H9 (cell line): ENCODE results near the gene ABCA4. TPM values are rescaled to one million over a fixed set of nuclear protein-coding genes. Genes with fewer than 3 reads are reported as not detected.

Source experiments
- DNase-seq: peaks from one replicate; pipeline ENCODE4 v3.0.0-alpha.2; 2017
- H2AFZ ChIP-seq: one replicate; pipeline ENCODE4 v1.6.1; 2013; ENCODE audit warnings: mild to moderate bottlenecking, low read length, control low read depth, moderate library complexity
- H2AK5ac ChIP-seq: 2 replicates; pipeline ENCODE4 v1.6.1; 2013; ENCODE audit warnings: low read length, control low read depth, mixed read lengths; ENCODE audit not compliant: insufficient read length
- H2BK120ac ChIP-seq: one replicate; pipeline ENCODE4 v1.6.1; 2013; ENCODE audit warnings: low read depth, mild to moderate bottlenecking, low read length, control low read depth, inconsistent platforms; ENCODE audit not compliant: poor library complexity, severe bottlenecking
- H2BK12ac ChIP-seq: 2 replicates; pipeline ENCODE4 v1.6.1; 2013; ENCODE audit warnings: low read length, control low read depth, mixed read lengths, low read depth; ENCODE audit not compliant: insufficient read length
- H2BK15ac ChIP-seq: 2 replicates; pipeline ENCODE4 v1.6.1; 2013; ENCODE audit warnings: low read depth, low read length, control low read depth
- H2BK20ac ChIP-seq: one replicate; pipeline ENCODE4 v1.6.1; 2013; ENCODE audit warnings: low read depth, mild to moderate bottlenecking, low read length, control low read depth, inconsistent platforms; ENCODE audit not compliant: poor library complexity, severe bottlenecking
- H2BK5ac ChIP-seq: 2 replicates; pipeline ENCODE4 v1.6.1; 2013; ENCODE audit warnings: low read length, control low read depth, mixed read lengths; ENCODE audit not compliant: insufficient read length
- H3K14ac ChIP-seq: 2 replicates; pipeline ENCODE4 v1.6.1; 2013; ENCODE audit warnings: low read length, control low read depth; ENCODE audit not compliant: insufficient read depth
- H3K18ac ChIP-seq: 2 replicates; pipeline ENCODE4 v1.6.1; 2013; ENCODE audit warnings: low read depth, mild to moderate bottlenecking, mixed read lengths, low read length, control low read depth; ENCODE audit not compliant: insufficient read length
- H3K23ac ChIP-seq: 2 replicates; pipeline ENCODE4 v1.6.1; 2013; ENCODE audit warnings: low read length, control low read depth, mixed read lengths, low read depth; ENCODE audit not compliant: insufficient read length
- H3K23me2 ChIP-seq: 2 replicates; pipeline ENCODE4 v1.6.1; 2013; ENCODE audit warnings: low read depth, mild to moderate bottlenecking, mixed read lengths, low read length, control low read depth; ENCODE audit not compliant: insufficient read length, poor library complexity, severe bottlenecking
- H3K27ac ChIP-seq: 2 replicates; pipeline ENCODE4 v1.5.1; 2013; ENCODE audit warnings: low read length, control low read depth, mixed read lengths, low read depth; ENCODE audit not compliant: insufficient read length
- H3K27me3 ChIP-seq: 2 replicates; pipeline ENCODE4 v1.6.1; 2013; ENCODE audit warnings: low read length, control low read depth, inconsistent platforms; ENCODE audit not compliant: insufficient read depth
- H3K4ac ChIP-seq: 2 replicates; pipeline ENCODE4 v1.6.1; 2013; ENCODE audit warnings: low read depth, mild to moderate bottlenecking, control low read depth, inconsistent platforms, low read length, moderate library complexity
- H3K4me1 ChIP-seq: 2 replicates; pipeline ENCODE4 v1.6.1; 2013; ENCODE audit warnings: low read length, control low read depth, inconsistent platforms; ENCODE audit not compliant: insufficient read depth
- H3K4me2 ChIP-seq: 2 replicates; pipeline ENCODE4 v1.6.1; 2013; ENCODE audit warnings: low read length, control low read depth, mixed read lengths; ENCODE audit not compliant: insufficient read length, insufficient read depth
- H3K56ac ChIP-seq: 2 replicates; pipeline ENCODE4 v1.6.1; 2013; ENCODE audit warnings: low read depth, mild to moderate bottlenecking, mixed read lengths, low read length, control low read depth; ENCODE audit not compliant: insufficient read length
- H3K79me1 ChIP-seq: 2 replicates; pipeline ENCODE4 v1.6.1; 2013; ENCODE audit warnings: low read depth, mild to moderate bottlenecking, moderate library complexity, low read length, control low read depth, inconsistent platforms; ENCODE audit not compliant: insufficient read depth, poor library complexity, severe bottlenecking
- H3K79me2 ChIP-seq: 2 replicates; pipeline ENCODE4 v1.6.1; 2013; ENCODE audit warnings: low read length, control low read depth, inconsistent platforms; ENCODE audit not compliant: insufficient read depth
- H3K9ac ChIP-seq: 2 replicates; pipeline ENCODE4 v1.6.1; 2013; ENCODE audit warnings: low read length, control low read depth, mixed read lengths; ENCODE audit not compliant: insufficient read length; ENCODE audit errors: extremely low read depth
- H3K9me3 ChIP-seq: one replicate; pipeline ENCODE4 v1.6.1; 2013; ENCODE audit warnings: low read depth, low read length, inconsistent platforms; ENCODE audit not compliant: control insufficient read depth
- H3T11ph ChIP-seq: one replicate; pipeline ENCODE4 v1.6.1; 2013; ENCODE audit warnings: mild to moderate bottlenecking, low read length, control low read depth, inconsistent platforms
- H4K20me1 ChIP-seq: one replicate; pipeline ENCODE4 v1.6.1; 2013; ENCODE audit not compliant: control insufficient read depth, insufficient read length, insufficient read depth
- H4K5ac ChIP-seq: 2 replicates; pipeline ENCODE4 v1.6.1; 2013; ENCODE audit warnings: low read depth, mild to moderate bottlenecking, mixed read lengths, low read length, control low read depth; ENCODE audit not compliant: insufficient read length
- H4K8ac ChIP-seq: replicated peaks from 2 replicates; pipeline ENCODE4 v1.6.1; 2013; ENCODE audit warnings: low read length, control low read depth, mixed read lengths, low read depth; ENCODE audit not compliant: insufficient read length
- H4K91ac ChIP-seq: 2 replicates; pipeline ENCODE4 v1.6.1; 2013; ENCODE audit warnings: low read depth, mild to moderate bottlenecking, moderate library complexity, mixed read lengths, low read length, control low read depth; ENCODE audit not compliant: insufficient read length
- H3K27ac Mint-ChIP-seq, 3 experiments: 2 replicates in 2 of 3; 3 replicates in 1 of 3; pipeline ENCODE4 v1.8.0; 2020 to 2021; ENCODE audit warnings: mixed read lengths in 3 of 3, mild to moderate bottlenecking in 1 of 3, moderate library complexity in 1 of 3
- H3K27me3 Mint-ChIP-seq: 2 replicates; pipeline ENCODE4 v1.8.0; 2021; ENCODE audit warnings: low read depth, mild to moderate bottlenecking, moderate library complexity, mixed read lengths
- H3K36me3 Mint-ChIP-seq, 3 experiments: 2 replicates in 2 of 3; 3 replicates in 1 of 3; pipeline ENCODE4 v1.8.0; 2020 to 2021; ENCODE audit warnings: low read depth in 3 of 3, mixed read lengths in 3 of 3; ENCODE audit not compliant: insufficient read depth in 1 of 3
- H3K4me1 Mint-ChIP-seq, 2 experiments: 2 replicates each; pipeline ENCODE4 v1.8.0; 2020; ENCODE audit warnings: mixed read lengths in 2 of 2
- H3K4me3 Mint-ChIP-seq, 2 experiments: 2 replicates in 1 of 2; 3 replicates in 1 of 2; pipeline ENCODE4 v1.8.0; 2020 to 2021; ENCODE audit warnings: mild to moderate bottlenecking in 2 of 2, mixed read lengths in 2 of 2, moderate library complexity in 1 of 2
- H3K9me3 Mint-ChIP-seq, 2 experiments: 2 replicates in 1 of 2; 3 replicates in 1 of 2; pipeline ENCODE4 v1.8.0; 2020; ENCODE audit warnings: mild to moderate bottlenecking in 2 of 2, mixed read lengths in 2 of 2, moderate library complexity in 1 of 2
- WGBS: extraction: QIAGEN DNeasy Blood & Tissue Kit; methylation state at CpG from one replicate; pipeline ENCODE4 v1.1.7; 2013; ENCODE audit warnings: missing lambda C conversion rate, low lambda C conversion rate, mixed read lengths; ENCODE audit not compliant: insufficient read length; ENCODE audit errors: extremely low coverage; 5-methylcytosine and 5-hydroxymethylcytosine counted together
- total RNA-seq: library from RNA; stranded (reverse); gene quantifications from 2 replicates; pipeline ENCODE4 v1.2.1, GENCODE V29; 2021
- TF ChIP-seq, protein P1 (sequence below): fragments of 200-600 bp; sonication (generic); conservative IDR thresholded peaks from 3 replicates; pipeline ENCODE4 v1.8.0; 2021; ENCODE audit warnings: antibody characterized with exemption, mild to moderate bottlenecking

ABCA4 gene
- total RNA-seq, 1 experiment from 2014 or later, result not detected

GRCh38 chr1:93992954-93993353 lies 128.0 kb downstream of the ABCA4 start:
- Histone ChIP-seq H4K5ac (no peak overlapping the region), H3K9ac (no peak overlapping the region), H3K27ac (no peak overlapping the region), H3K79me1 (no peaks in the 10 kb centered on the region), H4K8ac (no peak overlapping the region), H2BK5ac (no peak overlapping the region), H4K91ac (no peak overlapping the region), H3K4me1 (no peaks in the 10 kb centered on the region), H3K79me2 (no peaks in the 10 kb centered on the region), H2BK15ac (no peak overlapping the region), H4K20me1 (no peaks in the 10 kb centered on the region), H3K4ac (no peak overlapping the region), H3K23me2 (no peaks in the 10 kb centered on the region), H3K14ac (no peak overlapping the region), H3K18ac (no peak overlapping the region), H3K56ac (no peak overlapping the region), H3T11ph (no peak overlapping the region), H3K9me3 (no peaks in the 10 kb centered on the region), H2AK5ac (no peak overlapping the region), H2AFZ (no peak overlapping the region), H2BK12ac (no peak overlapping the region), H2BK120ac (no peak overlapping the region), H3K4me2 (no peak overlapping the region), H3K23ac (no peak overlapping the region), H2BK20ac (no peak overlapping the region), H3K27me3 (no peaks in the 10 kb centered on the region)
- Mint-ChIP-seq H3K36me3 (no peaks in the 10 kb centered on the region), H3K4me1 (no peaks in the 10 kb centered on the region; a peak in 2 of 4 replicates), H3K9me3 (no peaks in the 10 kb centered on the region), H3K27me3 (no peaks in the 10 kb centered on the region), H3K4me3 (no peak overlapping the region), H3K27ac (no peak overlapping the region)
- no CpG with 5 or more reads among the region's 10 CpGs for WGBS
- TF ChIP-seq, protein P1, sequence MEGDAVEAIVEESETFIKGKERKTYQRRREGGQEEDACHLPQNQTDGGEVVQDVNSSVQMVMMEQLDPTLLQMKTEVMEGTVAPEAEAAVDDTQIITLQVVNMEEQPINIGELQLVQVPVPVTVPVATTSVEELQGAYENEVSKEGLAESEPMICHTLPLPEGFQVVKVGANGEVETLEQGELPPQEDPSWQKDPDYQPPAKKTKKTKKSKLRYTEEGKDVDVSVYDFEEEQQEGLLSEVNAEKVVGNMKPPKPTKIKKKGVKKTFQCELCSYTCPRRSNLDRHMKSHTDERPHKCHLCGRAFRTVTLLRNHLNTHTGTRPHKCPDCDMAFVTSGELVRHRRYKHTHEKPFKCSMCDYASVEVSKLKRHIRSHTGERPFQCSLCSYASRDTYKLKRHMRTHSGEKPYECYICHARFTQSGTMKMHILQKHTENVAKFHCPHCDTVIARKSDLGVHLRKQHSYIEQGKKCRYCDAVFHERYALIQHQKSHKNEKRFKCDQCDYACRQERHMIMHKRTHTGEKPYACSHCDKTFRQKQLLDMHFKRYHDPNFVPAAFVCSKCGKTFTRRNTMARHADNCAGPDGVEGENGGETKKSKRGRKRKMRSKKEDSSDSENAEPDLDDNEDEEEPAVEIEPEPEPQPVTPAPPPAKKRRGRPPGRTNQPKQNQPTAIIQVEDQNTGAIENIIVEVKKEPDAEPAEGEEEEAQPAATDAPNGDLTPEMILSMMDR, result no peak
- no peak for DNase-seq
